NCI-H524 (cell line): ENCODE measurements around the gene RPS15.
A peak's percentile ranks its signal among the peaks of the same experiment; 100 is the strongest.
"Not testable (repeated sequence)": the region's sequence is repeated elsewhere in the genome, so short reads cannot be mapped to it uniquely, and the experiment has no call there.

Experiments
- DNase-seq, 2 experiments: peaks; one replicate each; lab custom pipeline; 2025; lab: John Stamatoyannopoulos, UW

RPS15 gene

GRCh38 chr19:1402411-1403070 is 35.7 kb upstream of the RPS15 start:
- no peak for DNase-seq

- DNase-seq, result peak; percentile 99
Observed at GRCh38 chr19:1406774-1407527, 31.2 kb upstream of the RPS15 start.

- DNase-seq, result no peak
Observed at GRCh38 chr19:1407528-1408299, 30.5 kb upstream of the RPS15 start, which contains the start of gene DAZAP1. TSS of gene DAZAP1 (plus strand) at chr19:1407586. CDS start at chr19:1407774, 188 bp downstream.

DNA sequence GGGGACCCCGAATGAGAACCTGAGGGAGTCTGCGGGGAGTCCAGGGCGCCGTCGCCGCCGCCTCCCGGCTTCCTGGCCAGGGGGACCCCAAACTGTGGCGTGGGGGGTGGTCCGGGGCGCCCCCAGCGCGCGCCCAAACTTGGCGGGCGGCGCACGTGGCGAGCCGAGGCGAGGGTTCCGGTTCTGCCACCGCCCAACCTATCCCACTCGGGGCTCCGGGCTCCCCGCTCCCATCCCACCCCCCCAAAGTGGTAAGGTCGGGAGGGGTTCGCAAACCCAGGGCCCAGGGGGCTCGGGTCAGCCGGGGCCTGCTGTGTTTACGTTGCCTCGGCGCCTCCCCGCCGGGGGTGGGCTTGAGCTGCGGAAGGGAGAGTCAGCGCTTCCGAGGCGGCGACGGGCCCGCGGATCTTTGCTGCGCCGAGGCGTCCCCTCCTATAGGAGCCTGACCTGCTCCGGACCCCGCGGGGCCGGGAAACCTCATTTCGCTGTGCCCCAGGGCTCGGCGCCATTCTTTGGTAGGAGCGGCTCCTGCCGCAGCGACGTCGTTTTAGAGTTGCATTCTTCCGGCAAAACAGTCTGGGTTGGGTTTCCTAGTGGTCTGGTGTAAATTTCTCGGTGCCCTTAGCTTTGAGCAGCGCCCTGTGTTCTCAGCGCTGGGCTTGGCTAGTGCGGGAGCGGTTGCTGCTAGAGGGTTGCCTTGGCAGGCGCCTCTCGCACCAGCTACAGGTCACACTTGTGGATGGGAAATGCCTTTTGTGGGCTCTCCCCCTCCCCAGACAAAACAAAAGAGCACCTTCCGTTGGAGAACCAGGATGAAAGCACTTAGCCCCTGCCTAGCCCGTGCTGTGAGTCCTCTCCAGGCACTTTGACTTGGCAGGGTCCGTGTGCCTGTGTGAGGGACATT is 29.6 kb upstream of the RPS15 start:
- no peak for DNase-seq

- DNase-seq, result no peak
Observed at GRCh38 chr19:1409204-1410005, 28.8 kb upstream of the RPS15 start.

- no peak for DNase-seq
Observed at GRCh38 chr19:1410136-1410786, 27.9 kb upstream of the RPS15 start.

DNA sequence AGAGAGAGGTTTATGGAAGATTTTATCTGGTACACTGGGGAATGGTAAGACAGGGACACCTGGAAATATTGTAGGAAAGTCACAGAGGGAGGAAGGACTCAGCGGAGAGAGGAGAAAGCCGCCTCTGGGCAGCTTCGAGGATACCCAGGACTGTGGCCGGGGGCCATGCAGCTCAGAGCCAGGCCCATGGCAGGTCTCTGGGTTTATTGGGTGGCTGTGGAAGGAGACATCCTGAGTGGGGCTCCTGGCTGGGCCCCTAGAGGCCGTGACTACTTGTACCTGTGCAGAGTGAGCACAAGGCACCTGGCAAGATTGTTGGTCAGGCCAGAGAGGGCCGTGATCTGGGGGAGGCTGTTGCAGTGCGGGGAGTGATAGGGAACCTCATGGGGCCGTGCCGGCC is 27.4 kb upstream of the RPS15 start:
- no peak for DNase-seq

DNA sequence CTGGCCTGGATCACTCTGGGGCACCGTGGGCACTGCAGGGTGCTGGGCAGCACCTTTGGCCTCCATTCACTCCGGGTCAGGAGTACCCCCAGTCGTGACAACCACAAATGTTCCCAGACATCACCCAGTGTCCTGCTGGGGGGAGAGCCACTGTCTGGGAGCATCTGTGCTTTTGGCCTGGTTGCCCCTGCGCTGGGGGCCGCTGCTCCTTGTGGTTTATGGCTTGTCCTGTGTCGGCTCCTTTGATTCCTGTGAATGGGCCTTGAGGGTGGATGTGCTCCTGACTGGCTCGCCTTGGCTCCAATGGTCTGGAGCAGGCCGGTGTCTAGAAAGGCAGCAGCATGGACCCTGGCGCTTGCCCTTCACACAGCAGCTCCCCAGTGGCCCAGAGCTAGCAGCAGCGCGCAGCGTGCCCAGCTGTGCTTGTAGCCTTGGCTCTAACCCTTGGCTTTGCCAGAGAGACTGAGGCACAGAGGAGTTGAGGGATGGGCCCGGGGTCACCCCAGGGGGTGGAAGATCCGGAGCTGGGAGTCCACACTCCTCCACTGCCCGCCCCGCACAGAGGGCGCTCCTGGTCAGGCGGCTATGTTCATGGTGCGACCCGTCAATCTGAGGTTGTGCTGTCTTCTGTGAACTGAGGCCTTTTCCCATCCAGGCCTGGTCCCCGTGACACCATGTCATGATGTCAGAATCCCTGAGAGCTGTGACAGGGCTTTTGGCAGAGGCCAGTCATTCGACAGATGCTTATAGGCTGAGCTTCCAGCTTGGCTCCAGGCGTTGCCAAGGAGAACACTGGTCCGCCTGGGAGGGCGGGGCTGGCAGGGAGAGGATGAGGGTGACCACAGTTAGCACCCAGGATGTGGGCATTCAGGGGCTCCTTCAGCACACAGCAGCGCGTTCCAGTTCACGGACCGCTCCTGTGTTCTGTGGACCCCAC is 26.7 kb upstream of the RPS15 start:
- peak in 1 of 2 experiments; percentile 34 for DNase-seq

DNA sequence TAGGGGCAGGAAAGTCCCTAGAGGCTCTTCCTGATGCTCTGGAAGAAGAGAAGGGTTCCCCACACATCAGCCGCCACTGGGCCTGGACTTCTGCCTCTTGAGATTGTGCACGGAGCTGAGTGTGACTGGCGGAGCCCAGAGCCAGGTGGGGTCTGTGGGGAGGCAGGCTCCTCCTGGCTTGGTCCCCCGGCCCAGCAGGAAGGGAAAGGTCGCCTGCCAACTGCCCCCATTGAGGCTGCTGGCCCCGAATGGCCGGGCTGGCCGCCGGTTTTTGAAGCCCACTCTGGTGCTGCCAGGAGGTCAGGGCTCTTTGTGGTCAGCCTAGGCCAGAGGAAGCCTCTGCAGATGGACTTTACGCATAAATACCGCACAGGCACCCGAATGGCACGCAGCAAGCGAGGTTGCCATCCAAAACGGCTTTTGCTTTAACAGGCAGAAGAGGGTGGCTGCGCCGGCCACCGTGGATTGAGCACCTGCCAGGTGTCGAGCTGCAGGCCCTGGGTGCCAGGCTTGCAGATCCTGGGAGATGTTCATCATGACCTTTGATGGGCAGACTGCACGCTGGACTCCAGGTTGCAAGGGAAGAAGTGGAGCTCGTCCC is 25.8 kb upstream of the RPS15 start:
- no peak for DNase-seq

DNA sequence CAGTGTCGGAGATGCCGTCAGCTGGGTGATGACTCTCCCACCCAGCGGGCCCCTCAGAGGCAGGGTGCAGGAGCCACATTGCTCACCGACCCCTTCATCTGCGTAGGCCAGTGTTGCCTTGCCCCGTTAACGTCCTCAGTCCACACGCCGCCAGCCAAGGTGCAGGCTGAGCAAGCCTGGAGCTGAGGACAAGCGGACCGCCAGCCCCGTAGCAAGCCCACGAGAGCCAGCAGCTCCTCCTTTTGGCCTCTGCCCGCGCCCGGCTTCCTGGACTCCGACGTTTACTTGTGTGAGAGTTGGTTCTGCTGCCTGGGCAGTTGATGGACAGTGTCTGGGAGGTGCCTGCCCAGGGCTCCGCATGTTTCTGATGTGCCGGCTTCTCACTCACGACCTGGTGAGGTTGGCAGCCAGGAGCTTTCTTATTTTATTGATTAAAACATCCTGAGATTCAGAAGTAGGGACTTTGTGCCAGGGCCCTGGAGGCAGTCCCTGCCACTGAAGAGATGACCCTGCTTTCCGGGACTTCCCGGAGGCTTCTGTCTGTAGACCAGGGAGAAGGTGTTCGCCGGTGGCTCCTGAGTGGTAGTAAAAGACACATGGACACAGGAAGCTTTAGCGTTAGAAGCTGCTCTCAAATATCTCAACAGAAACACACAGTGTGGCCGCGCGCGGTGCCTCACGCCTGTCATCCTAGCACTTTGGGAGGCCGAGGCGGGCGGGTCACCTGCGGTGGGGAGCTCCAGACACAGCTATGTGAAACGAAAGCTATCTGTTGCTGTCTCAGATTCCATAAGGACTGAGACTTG is 25.0 kb upstream of the RPS15 start:
- DNase-seq, result no peak

- no peak for DNase-seq
Observed at GRCh38 chr19:1416014-1416841, 22.0 kb upstream of the RPS15 start.

- DNase-seq, result no peak
Observed at GRCh38 chr19:1417145-1417544, 21.1 kb upstream of the RPS15 start.

GRCh38 chr19:1417681-1418495 is 20.3 kb upstream of the RPS15 start:
- no peak for DNase-seq

- no peak for DNase-seq
Observed at GRCh38 chr19:1418496-1418775, 19.8 kb upstream of the RPS15 start.

DNA sequence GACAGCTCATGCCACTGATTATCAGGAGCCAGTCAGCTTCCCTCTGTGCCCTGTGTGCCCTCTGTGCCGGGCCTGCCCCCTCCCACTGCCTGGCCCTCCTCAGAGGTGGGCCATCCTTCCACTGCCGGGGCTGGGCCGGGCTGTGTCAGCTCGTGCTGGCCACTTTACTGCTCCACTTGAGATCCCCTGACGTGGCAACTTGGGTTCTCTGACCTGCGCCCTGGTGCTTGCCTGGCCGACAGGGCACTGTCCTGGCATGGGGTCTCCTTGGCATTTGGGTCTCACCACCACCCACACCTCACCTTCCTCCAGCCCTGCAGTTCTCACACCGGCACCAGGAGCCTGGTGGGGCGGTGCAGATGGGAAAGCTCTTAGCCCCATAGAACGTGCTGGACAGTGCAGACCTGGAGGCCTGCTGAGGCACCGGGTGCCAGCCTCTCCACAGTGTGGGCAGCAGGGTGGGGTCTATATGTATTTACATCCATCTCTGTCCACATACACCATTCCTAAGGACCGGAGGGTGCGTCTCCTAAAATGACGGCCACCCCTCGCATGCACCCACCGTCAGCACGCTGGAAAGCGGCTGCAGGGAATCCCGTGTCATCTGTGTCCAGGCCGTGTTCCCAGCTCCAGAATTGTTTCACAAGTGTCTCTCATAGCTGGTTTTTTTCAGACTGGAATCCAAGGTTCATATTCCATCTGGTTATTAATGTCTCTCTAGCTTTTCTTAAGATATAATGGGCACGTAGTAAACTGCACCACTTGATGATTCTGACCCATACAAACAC is 19.1 kb upstream of the RPS15 start:
- no peak for DNase-seq

- DNase-seq, result not testable (repeated sequence)
Observed at GRCh38 chr19:1420085-1420484, 18.1 kb upstream of the RPS15 start.
